CD4-positive, alpha-beta T cell treated with Interleukin-4 for 1 hour (primary cell): ENCODE data around the gene ALAS1.

Source experiments
- DNase-seq, 2 donors: peaks; one replicate each; pipeline ENCODE4 v3.0.0-alpha.2; 2020 to 2022

Gene ALAS1

GRCh38 chr3:52256159-52256558 lies 58.2 kb downstream of the ALAS1 start:
- no peak for DNase-seq

DNA sequence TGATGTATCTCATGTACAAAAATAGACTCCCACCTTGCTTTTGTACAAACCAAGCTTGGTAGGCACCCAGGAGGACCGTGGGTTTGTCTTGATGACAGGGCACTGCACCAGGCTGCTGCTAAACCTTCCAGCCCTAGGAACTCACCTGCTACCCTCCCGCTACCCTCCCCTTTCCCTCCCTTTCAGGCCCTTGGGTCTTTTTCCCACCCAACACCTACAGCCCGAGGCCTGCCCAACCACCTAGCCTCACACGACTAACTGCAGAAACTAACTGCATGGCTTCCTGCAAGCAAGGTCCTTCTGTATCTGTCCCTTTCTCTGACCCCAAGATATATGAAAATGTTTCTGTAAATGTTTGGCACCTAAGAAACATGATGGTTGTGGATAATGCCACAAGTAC lies 58.7 kb downstream of the ALAS1 start:
- no peak for DNase-seq

- no peak for DNase-seq
Measured at GRCh38 chr3:52257911-52258310, 60.0 kb downstream of the ALAS1 start.

DNA sequence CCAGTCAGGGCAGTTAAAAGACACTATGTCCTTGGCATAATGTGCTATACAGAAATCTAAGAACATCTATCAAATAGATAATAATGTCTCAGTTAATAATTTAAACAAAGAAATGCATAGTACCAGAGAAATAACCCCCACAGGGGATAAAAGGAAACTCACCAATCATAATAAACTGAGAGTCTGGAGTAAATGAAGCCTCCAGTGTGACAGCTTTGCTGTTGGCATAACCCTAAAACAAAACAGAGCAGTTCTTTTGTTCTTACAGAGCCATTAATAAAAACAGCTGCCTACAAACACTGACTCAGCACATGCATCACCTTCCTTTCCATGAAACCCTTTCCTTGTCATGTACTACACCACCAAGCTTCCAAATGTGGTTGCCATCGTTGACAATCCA lies 61.1 kb downstream of the ALAS1 start:
- DNase-seq = no peak

- no peak for DNase-seq
Measured at GRCh38 chr3:52259448-52259847, 61.5 kb downstream of the ALAS1 start.

- DNase-seq = no peak
Measured at GRCh38 chr3:52262447-52262846, 64.5 kb downstream of the ALAS1 start.
